HG02588 (cell line): Measurements from ENCODE around the gene GJA10.
"Not testable (repeated sequence)": the region's sequence is repeated elsewhere in the genome, so short reads cannot be mapped to it uniquely, and the experiment has no call there.

Experiments
- ATAC-seq: cut with Tn5 transposase; IDR thresholded peaks from one replicate; pipeline ENCODE4 v1.9.1; 2021; ENCODE audit warnings: mild to moderate bottlenecking, moderate library complexity; ENCODE audit not compliant: unreplicated experiment

GJA10 gene

GRCh38 chr6:89894169-89894568 lies at the start of gene GJA10:
Gene GJA10 (plus strand): TSS chr6:89894469. CDS start chr6:89894469, 0 bp downstream.
- ATAC-seq, result no peak

GRCh38 chr6:89847513-89847912 lies 46.8 kb upstream of the GJA10 start:
- ATAC-seq, result not testable (repeated sequence)

GRCh38 chr6:89853068-89853467 lies 41.2 kb upstream of the GJA10 start:
- no peak for ATAC-seq

- no peak for ATAC-seq
These were observed 36.2 kb upstream of the GJA10 start for GRCh38 chr6:89858041-89858440.

GRCh38 chr6:89859744-89860143 lies 34.5 kb upstream of the GJA10 start:
- ATAC-seq, result peak; percentile 45

GRCh38 chr6:89862273-89862672 lies 32.0 kb upstream of the GJA10 start:
- ATAC-seq, result peak; percentile 68

- ATAC-seq, result no peak
These were observed 31.6 kb upstream of the GJA10 start for GRCh38 chr6:89862698-89863097.

GRCh38 chr6:89866024-89866678 lies 28.1 kb upstream of the GJA10 start:
- no peak for ATAC-seq

- ATAC-seq, result no peak
These were observed 20.5 kb upstream of the GJA10 start for GRCh38 chr6:89873721-89874120.

- no peak for ATAC-seq
These were observed 19.8 kb upstream of the GJA10 start for GRCh38 chr6:89874438-89874837.

- ATAC-seq, result no peak
These were observed 7.7 kb upstream of the GJA10 start for GRCh38 chr6:89886378-89887120.

- ATAC-seq, result no peak
These were observed 6.7 kb upstream of the GJA10 start for GRCh38 chr6:89887452-89888137.

GRCh38 chr6:89888138-89888514 lies 6.1 kb upstream of the GJA10 start:
- no peak for ATAC-seq

- ATAC-seq, result no peak
These were observed 5.4 kb upstream of the GJA10 start for GRCh38 chr6:89888871-89889270.

GRCh38 chr6:89890845-89891528 lies 3.3 kb upstream of the GJA10 start:
- ATAC-seq, result not testable (repeated sequence)

- not testable (repeated sequence) for ATAC-seq
These were observed 1.7 kb upstream of the GJA10 start for GRCh38 chr6:89892577-89892976.

- no peak for ATAC-seq
These were observed 1.1 kb downstream of the GJA10 start for GRCh38 chr6:89895276-89895874.

- ATAC-seq, result not testable (repeated sequence)
These were observed 16.0 kb downstream of the GJA10 start for GRCh38 chr6:89910001-89910901.

- ATAC-seq, result no peak
These were observed 16.6 kb downstream of the GJA10 start for GRCh38 chr6:89910902-89911240.
